PC-9 (cell line): ENCODE results near the gene RAB31.

ENCODE experiments used
- CTCF ChIP-seq: fragments of 200-600 bp; sonication (generic); conservative IDR thresholded peaks from 2 replicates; pipeline ENCODE4 v1.6.1; 2017; ENCODE audit warnings: mixed run types, antibody characterized with exemption, mild to moderate bottlenecking, moderate library complexity
- EZH2 ChIP-seq: fragments of 200-600 bp; sonication (generic); IDR thresholded peaks from 2 replicates; pipeline ENCODE4 v1.8.0; 2017; ENCODE audit warnings: antibody characterized with exemption, low read depth

- TF ChIP-seq CTCF (no peak), EZH2 (no peak)
These were observed 98.8 kb downstream of the RAB31 start for GRCh38 chr18:9806905-9807304.
